ENCODE data around the gene TMEM91.
A peak's percentile ranks its signal among the peaks of the same experiment; 100 is the strongest.

TMEM91 gene

GRCh38 chr19:41431426-41432386, 55.4 kb downstream of the TMEM91 start:
- DNase-seq (ENCODE audit: low spot score), result peak; percentile 41

- no peak for DNase-seq (ENCODE audit: low spot score)
These were observed 56.8 kb downstream of the TMEM91 start for GRCh38 chr19:41433171-41433570.
